GM18861 (cell line): Measurements from ENCODE around the gene LSM4.

Source experiments
- ATAC-seq: cut with Tn5 transposase; IDR thresholded peaks from one replicate; pipeline ENCODE4 v1.9.1; 2021; ENCODE audit not compliant: unreplicated experiment

Gene LSM4

DNA sequence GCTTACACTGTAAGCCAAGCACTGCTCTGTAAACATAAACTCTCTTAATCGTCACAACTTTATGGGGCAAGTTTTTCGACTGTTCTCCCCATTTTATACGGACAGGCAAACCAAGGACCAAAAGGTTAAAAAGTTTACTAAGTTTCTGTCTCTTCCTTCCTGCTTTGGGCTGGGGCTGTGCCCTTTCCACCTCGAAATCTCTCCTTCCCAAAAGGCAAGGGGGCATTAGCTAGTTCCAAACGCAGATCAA, 43.7 kb downstream of the LSM4 start:
- ATAC-seq, result no peak

DNA sequence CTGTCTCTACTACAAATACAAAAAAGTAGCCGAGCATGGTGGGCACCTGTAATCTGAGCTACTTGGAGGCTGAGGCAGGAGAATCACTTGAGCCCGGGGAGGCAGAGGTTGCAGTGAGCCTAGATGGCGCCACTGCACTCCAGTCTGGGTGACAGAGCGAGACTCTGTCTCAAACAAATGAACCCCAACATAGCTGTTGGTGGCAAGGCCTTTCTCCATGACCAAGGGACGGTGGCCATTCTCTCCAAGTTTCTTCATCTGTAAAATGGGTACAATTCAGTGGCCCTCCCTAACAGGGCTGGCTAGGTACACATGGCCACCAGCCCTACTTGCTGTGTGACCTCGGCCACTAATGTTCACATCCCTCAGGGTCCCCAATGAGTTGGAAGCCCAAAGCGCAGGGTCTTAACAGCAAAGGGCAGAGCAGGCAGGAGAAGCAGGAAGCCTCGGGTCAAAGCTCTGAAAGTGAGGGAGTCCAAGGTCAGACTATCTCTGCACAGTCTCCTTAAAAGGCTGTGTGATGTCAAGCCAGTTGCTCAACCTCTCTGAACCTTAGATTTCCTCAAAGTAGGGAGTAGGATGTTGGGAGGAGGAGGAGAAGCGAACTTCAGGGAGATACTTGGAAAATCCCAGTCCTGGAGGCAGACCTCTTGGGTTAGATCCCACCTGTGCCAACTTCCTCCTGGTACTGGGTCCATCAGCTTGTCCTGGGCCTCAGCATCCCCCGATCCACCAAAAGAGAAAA, 44.2 kb downstream of the LSM4 start:
- ATAC-seq, result no peak

DNA sequence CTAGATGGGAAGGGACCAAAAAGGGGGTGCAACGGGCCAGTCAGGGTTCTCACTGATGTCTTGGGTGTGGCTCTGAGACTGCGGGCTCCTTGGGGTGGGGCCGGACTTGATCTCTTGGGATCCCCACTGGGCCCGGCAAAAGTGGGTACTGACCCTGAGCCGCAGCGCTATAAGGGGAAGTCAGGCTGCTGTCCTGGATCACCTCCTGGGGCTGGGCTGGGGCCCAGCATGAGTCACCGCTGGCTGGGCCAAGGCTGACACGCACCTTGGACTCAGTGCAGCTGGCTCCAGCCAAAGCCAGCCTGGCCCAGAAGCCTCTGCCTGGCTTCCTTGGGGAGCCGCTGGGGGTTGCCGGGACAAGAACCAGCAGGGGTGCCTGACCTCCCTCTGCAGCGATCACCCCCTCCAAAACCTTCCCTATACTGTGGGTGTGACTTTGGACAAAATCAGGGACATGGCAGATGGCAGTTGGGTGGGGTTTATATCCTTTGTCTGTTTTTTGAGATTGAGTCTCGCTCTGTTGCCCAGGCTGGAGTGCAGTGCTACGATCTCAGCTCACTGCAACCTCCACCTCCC, 48.0 kb downstream of the LSM4 start:
- ATAC-seq, result no peak

DNA sequence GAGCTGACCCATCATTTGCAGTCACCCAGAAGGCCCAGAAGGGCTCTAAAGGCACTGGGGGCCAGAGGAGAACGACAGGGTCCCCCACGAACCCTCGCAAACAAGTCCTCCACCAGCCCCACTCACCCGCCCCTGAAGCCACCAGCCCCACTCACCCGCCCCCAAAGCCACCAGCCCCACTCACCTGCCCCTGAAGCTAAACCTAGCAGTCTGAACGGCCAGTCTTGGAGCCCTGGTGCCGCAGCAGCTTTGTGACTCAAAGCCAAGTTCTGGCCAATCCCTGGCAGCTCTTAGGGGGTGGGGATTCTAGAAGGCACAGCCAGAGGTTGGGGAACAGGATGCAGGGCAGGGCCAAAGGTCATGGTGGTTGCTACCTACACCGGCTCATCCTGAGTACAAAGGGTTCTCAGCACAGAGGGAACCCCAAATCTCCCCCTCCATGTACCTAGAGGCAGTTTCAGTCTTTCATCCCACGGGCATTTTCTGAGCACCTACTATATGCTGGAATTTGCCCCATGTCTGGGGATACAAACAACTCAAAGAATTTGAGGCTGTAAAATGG, 48.6 kb downstream of the LSM4 start, which contains the start of gene IQCN:
IQCN (minus strand) TSS at position 234 of the 562 bp plus-strand sequence. CDS start 4,974 bp downstream, outside the sequence.
- ATAC-seq, result no peak

DNA sequence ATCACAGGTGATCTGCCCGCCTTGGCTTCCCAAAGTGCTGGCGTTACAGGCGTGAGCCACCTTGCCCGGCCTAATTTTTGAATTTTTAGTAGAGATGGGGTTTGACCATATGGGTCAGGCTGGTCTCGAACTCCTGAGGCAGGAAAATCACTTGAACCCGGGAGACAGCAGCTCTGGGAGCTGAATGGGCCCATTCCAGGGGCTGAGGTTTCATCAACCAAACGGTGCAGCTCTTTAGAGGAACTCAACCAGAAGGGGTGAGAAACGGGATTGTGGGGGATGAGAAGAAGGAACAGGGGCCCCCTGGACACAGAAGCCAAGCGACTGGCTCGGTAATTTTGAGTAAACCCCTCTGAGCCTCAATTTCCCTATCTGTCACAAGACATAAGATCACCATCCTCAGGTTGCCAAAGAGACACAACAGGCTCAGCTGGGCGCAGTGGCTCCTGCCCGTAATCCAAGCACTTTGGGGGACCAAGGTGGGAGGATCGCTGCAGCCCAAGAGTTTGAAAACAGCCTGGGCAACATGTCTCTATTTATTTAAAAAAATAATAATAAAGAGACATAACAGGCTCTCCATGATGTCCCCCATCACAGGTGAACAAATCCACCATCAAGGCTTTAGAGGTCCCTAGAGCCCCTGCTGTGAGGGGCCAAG, 49.2 kb downstream of the LSM4 start:
- no peak for ATAC-seq

DNA sequence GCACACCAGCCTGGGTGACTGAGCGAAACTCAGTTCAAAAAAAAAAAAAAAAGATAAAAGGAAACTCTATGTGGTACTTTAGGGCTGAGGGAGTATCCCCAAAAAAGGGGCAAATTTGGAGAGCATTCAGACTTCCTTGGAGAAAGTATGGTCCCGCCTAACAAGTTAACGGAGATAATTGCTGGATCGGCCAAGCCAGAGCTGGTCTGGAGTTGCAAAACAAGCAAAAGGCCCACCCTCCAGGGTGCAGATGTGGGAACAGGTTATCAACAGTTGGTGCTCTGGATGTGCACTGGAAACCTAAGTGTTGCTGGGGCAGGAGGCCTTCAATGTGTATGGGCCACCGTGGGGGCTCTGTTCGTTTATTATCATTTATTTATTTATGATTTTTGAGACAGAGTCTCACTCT, 51.4 kb downstream of the LSM4 start:
- ATAC-seq, result no peak

DNA sequence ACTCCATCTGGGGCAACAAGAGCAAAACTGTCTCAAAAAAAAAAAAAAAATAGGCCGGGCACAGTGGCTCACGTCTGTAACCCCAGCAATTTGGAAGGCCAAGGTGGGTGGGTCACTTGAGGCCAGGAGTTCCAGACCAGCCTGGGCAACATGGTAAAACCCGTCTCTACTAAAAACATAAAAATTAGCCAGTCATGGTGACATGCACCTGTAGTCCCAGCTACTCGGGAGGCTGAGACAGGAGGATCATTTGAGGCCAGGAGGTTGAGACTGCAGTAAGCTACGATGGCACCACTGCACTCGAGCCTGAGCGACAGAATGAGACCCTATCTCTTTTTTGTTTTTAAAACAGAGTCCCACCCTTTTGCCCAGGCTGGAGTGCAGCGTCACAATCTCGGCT, 52.5 kb downstream of the LSM4 start:
- ATAC-seq, result no peak

DNA sequence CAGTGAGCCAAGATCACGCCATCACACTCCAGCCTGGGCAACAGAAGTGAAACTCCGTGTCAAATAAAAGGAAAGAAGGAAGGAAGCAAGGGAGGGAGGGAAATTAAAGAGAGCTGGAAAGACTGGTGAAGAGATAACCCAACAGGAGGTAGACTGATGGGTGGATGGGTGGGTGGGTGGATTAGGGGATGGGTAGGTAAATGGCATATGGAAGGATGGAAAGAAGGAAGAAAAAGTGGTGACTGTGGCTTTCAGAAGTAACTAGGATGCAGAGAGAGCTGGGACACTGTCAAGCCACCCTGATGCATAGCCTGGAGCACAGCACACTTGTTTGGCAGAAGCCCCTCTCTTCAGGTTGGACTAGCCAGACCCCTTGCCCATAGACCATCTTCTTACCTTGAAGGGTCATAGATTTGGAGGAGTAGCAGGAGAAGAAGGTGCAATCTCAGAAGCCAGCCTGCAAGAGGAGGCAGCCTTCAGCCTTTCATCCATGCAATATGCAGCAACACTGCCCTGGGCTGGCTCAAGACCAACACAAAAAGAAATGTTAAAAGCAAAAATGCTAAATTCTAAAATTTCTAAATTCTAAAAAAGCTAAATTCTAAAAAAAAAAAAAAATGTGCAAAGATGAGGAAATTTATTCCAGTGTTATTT, 53.7 kb downstream of the LSM4 start:
- no peak for ATAC-seq

DNA sequence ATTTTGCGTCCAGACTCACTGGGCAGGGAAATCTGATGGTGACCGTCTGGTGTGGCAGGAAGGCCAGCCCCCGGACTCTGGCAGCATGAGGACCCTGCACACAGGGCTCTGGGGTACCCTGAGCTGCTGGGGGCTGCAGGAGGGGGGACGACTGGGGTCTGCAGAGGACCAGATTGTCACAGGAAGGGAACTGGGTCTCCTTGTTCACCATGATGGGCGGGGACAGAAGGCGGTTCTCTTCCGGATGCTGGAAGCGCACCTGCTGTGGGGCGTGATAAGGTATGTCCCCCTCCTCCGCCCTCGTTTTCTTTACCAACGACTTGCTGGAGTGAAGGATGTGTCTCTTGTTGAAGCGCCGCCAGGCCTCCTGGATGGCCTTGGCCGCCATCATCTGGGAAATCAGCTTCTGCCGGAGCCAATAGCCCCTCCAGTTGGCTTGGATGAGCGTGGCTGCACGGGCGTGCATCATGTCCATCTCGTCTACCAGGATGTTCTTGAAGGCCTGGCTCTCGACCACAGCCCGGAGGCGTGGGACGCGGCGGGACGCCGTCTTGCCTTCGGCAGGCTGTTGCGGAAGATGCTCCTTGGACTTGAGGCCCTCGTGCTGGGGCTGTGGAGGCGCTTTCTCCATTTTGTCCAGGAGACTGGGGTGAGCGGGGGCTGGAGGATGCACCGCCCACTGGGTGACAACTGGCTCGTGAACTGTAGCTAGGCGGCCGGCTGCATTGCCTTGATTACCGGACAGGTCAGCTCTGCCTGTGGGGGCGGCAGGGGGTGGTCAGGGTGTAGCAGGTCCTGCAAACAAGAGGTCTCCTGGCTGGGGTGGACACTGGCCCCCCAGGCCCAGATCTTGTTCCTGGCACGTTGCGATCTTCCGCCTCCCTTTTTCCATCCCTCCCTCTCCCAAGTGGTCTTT, 55.8 kb downstream of the LSM4 start:
- ATAC-seq, result no peak

DNA sequence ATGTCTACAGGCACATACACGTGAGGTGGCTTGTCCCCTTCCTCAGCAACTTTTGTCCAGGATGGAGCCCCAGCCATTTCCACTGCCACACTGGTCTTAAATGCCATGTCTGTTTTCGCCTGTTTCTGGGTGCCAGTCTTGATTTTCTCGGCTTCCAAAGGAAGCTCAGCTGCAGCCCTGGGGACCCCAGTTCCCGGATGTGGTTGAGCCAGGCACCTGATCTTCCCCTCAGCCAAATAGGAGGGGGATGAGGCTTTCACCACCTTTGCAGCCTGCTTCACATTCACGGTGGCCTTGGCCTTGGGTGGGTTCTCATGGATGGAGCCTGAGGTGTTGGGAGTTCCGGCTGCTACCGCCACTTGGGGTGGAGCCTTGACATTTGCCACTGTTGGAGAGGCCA, 57.3 kb downstream of the LSM4 start:
- ATAC-seq, result no peak

DNA sequence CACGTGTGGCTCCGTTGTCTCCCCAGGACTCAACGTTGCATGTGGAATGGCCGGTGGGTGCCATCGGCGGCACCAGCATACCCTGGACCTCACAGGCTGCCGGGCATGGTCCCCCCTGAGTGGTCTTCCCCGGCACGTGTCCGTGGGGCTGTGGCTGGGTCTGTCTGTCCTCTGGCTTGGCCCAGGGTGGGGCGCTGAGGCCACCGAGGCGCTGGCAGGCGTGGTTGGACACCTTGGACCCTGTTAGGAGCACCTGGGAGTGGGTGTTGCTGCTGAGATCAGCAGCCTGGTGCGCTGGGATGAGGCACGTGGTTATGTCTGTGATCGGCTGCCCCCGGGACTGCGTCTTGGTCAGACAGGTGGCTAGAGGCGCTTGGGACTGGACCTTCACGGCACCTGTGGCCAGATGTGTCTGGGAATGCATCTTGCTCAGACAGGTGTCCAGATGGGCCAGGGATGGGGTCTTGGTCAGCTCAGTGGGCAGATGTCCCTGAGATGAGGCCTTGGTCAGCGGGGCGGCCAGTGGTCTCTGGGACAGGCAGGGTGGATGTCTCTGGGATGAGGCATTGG, 57.8 kb downstream of the LSM4 start:
- no peak for ATAC-seq

DNA sequence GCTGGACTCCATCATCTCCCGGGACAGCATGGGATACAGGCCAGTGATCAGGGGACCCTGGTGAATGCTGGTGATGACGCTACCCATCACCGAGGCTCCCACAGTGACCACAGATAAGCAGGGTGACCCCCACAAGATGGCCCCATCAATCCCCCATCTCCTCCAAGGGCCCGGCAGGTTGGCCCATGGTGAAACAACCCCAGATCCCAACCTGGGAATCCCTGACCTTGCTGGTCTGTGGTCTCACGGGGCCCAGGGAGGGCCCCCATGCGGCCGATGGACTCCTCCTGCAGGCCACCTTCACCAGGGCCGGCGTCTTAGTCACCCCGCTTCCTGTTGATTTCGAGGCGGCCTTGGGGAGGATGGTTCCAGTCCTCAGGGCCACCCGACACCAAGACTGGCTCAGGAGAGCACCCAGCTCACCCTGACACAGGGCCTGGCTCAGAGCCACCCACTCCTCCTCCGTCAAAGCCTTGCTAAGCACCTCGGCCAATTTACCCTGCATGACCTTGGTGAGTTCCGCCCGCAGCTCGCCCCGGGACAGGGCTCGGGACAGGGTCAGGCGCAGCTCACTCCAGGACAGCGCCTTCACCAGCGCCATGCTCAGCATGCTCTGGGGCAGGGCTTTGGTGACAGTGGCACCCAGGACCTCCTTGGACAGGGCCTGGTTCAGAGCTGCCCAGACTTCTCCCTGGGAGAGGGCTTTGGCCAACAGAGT, 58.6 kb downstream of the LSM4 start:
- no peak for ATAC-seq

DNA sequence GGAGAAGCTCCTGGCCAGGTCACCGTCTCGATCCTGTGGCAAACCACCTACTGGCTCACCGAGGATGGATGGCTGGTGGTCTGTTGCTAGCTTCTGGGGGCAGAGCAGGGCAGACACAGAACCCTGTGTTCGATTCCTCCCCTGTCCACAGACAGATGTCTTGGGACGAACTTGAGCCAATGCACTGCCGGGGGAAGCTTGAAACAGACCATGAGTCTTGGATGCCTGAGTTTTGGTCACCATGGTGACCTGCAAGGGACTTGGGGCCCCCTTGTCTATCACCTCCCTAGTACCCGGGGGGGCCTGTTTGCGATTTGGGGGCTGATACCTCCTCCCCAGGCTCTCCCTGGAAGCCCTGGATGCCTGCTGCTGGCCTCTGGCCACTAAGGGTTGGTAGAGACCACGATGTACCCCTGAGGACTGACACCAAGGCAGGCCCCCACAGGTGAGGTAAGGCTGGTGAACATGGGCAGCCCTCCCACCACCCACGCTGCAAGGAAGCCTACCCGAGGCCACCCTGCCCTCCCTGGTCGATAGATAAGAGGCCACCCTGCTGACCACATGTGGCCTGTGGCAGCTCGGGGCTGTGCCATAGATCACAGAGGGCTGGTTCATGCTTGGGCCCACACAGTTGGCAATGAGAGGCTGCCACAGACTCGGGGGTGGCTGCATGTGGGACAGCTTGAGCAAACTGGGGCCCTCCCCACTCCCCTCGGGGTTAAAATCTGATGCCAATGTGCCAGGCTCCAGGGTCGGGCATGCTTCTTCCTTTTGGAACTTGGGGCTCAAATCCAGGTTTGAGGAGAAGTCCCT, 59.3 kb downstream of the LSM4 start:
- no peak for ATAC-seq

DNA sequence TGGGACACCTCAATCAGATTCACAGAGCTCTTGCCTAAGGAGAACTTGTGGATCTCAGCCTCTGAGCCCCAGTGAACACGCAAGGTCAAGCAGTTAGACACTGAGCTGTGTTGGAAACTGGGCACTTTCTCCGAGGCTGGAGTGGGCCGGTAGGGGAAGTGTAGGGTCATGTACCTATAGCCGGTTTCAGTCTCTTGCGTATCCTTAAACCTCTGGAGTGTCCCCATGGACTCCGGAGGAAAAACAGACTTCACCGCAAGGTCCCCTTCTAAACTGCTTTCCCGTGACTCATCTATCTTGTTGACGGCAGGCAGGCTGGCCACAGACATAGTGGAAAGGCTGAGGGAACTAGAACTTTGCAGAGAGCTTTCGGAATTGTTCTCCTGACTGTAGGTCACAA, 60.0 kb downstream of the LSM4 start:
- no peak for ATAC-seq

DNA sequence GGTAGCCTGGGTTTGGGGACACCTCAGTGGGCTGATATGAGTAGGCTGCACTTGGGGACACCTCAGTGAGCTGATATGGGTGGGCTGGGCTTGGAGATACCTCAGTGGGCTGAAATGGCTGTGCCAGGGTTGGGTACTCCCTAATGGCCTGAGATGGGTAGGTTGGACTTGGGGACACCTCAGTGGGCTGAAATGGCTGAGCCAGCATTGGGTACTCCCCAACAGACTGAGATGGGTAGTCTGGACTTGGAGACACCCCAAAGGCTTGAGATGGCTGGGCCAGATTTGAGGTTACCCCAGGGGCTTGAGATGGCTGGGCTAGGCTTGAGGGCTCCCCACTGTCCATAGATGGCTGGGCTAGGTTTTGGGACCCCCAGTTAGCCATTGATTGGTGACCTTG, 60.7 kb downstream of the LSM4 start:
- no peak for ATAC-seq

DNA sequence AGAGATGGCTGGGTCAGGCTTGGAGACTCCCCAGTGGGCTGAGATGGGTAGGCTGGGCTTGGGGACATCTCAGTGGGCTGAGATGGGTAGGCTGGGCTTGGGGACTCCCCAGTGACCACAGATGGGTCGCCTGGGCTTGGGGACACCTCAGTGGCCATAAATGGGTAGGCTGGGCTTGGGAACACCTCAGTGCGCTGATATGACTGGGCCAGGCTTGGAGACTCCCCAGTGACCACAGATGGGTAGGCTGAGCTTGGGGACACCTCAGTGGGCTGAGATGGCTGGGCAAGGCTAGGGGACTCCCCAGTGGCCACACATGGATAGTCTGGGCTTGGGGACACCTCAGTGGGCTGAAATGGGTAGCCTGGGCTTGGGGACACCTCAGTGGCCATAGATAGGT, 61.4 kb downstream of the LSM4 start:
- ATAC-seq, result no peak

DNA sequence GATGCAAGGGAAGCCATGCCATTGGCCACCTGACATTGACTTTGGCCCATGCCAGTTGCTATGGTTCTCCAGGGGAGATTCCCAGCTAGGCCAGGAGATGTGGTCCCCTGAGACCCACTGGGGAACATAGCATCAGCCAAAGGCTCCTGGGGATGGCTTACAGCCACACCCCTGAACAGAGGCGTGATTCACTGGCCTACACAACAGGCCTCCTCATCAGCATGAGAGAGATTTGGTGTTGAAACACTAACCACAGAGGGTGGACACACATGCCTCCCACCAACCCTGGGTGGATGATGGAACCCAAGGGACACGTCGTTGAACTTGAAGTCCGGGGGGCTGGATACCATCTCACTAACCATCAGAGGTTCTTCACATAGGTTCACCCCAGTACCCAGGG, 63.0 kb downstream of the LSM4 start:
- ATAC-seq, result no peak

DNA sequence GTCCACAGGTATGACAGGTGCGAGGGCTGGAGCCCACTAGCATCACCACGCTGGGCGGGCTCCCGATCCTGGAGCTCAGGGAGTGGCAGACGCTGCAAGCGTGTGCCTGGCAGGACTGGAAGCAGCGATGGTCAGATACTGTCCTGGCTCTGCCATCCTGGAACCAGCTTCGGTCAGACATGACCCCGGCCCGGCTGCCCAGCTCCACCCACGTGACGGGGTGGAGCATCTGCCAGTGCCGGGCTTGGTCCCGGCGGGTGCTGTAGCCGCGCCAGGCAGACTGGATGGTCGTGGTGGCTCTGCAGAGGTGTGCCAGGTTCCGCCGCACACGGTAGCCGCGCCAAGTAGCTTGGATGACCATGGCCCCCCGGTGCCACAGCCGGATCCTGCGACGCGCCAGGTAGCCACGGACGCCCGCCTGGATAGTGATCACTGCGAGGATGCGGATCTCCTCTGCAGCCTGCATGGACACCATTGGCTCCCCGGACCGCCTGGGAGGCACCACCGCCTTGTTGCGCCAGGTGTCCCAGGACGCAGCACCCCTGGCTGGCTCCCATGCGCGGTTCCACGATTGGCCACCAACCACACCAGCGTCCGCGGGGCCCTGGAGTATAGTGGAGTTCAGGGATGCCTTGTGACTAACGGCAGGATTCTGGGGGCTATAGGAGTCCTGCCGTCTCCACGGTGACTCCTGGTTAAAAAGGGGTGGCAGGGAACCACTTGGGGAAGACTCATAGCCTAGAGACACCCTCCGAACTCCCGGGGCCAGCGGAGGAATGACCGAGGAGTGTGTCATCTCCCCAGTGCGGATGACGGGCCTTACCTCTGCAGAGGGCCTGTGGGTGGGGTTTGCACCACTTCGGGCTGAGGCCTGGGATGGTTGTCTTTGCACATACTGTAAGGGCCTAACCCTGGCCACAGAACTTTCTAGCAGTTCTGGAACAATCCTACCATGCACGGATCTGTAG, 65.1 kb downstream of the LSM4 start:
- no peak for ATAC-seq
